Skeletal muscle satellite cell (primary cell): ENCODE results near the gene DDAH1.

Source experiments
- H3K27me3 ChIP-seq: 2 replicates; pipeline ENCODE4 v1.7.0; 2013; ENCODE audit warnings: low read length; ENCODE audit not compliant: control insufficient read depth, insufficient read depth
- H3K36me3 ChIP-seq: 2 replicates; pipeline ENCODE4 v1.7.0; 2013; ENCODE audit warnings: mild to moderate bottlenecking, control low read depth, low read length; ENCODE audit not compliant: insufficient read depth
- H3K4me1 ChIP-seq: 2 replicates; pipeline ENCODE4 v1.7.0; 2013; ENCODE audit warnings: low read length; ENCODE audit not compliant: control insufficient read depth, insufficient read depth
- H3K4me2 ChIP-seq: 2 replicates; pipeline ENCODE4 v1.7.0; 2013; ENCODE audit warnings: mild to moderate bottlenecking, low read length
- H3K4me3 ChIP-seq: 2 replicates; pipeline ENCODE4 v1.7.0; 2013; ENCODE audit warnings: low read length
- H3K9ac ChIP-seq: 2 replicates; pipeline ENCODE4 v1.7.0; 2013; ENCODE audit warnings: mild to moderate bottlenecking, low read depth, low read length, moderate library complexity
- H3K9me3 ChIP-seq: replicated peaks from 2 replicates; pipeline ENCODE4 v1.7.0; 2013; ENCODE audit warnings: mild to moderate bottlenecking, control low read depth, low read length

DDAH1 gene

DNA sequence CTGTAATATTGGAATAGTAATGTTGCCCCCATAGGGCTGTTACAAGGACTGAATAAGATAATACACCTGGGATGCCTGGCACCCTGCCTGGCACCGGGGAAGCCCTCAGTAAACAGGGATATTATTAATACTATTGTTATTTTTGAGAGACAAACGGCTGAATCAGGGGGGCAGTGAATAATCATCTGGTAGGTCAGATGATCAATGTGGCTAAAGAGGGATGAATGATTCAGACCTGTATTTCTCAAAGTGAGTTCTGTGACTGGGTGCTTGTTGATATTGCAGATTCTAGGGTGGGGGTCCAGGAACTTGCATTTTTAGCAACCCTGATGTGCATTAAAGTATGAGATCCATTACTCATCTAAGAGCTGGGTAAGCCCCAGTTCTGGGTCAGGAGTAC lies 142.3 kb downstream of the DDAH1 start:
- no peaks in the 10 kb centered on the region for H3K9me3 ChIP-seq
- H3K27me3 ChIP-seq, result no peaks in the 10 kb centered on the region
- H3K4me2 ChIP-seq, result no peak overlapping the region
- peaks cover 33% of the 10 kb centered on the region for H3K36me3 ChIP-seq
- H3K9ac ChIP-seq, result peak overlapping the region; percentile 60
- no peak overlapping the region for H3K4me3 ChIP-seq
- peaks cover 69% of the 10 kb centered on the region for H3K4me1 ChIP-seq

- peak overlapping the region; percentile 81 for H3K9ac ChIP-seq
- no peaks in the 10 kb centered on the region for H3K9me3 ChIP-seq
- no peak overlapping the region for H3K4me3 ChIP-seq
- no peak overlapping the region for H3K4me2 ChIP-seq
- H3K4me1 ChIP-seq, result peaks cover 66% of the 10 kb centered on the region
- H3K36me3 ChIP-seq, result peaks cover 44% of the 10 kb centered on the region
- H3K27me3 ChIP-seq, result no peaks in the 10 kb centered on the region
Measured at GRCh38 chr1:85321237-85321964, 143.6 kb downstream of the DDAH1 start.

- Histone ChIP-seq H3K36me3 (peaks cover 45% of the 10 kb centered on the region), H3K27me3 (no peaks in the 10 kb centered on the region), H3K9ac (peak overlapping the region; percentile 81), H3K4me3 (no peak overlapping the region), H3K9me3 (no peaks in the 10 kb centered on the region), H3K4me1 (peaks cover 62% of the 10 kb centered on the region), H3K4me2 (peak overlapping the region; percentile 54)
Measured at GRCh38 chr1:85320371-85321131, 144.4 kb downstream of the DDAH1 start.

- H3K4me3 ChIP-seq, result no peak overlapping the region
- H3K4me2 ChIP-seq, result peak overlapping the region; percentile 18
- H3K27me3 ChIP-seq, result no peaks in the 10 kb centered on the region
- peaks cover 68% of the 10 kb centered on the region for H3K4me1 ChIP-seq
- peaks cover 45% of the 10 kb centered on the region for H3K36me3 ChIP-seq
- peak overlapping the region; percentile 52 for H3K9ac ChIP-seq
- no peaks in the 10 kb centered on the region for H3K9me3 ChIP-seq
Measured at GRCh38 chr1:85319931-85320330, 145.0 kb downstream of the DDAH1 start.

DNA sequence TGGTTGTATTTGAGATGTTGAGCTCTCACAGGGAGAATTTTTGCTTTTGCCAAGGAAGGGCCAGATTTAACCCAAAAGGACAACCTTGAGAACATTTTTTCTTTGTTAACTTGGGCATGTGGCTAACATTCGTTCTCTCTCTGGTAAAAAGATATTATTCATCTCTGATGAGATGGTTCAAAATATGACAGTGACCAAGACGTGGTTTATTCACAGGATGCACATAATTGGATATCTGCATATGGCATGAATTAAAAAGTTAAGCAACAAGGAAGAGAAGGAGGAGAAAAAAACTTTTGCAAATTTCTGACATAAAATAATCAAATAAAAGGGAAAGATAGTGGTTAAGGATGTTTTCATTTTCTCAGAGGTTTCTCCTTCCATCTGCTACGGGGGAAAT lies 145.5 kb downstream of the DDAH1 start:
- peak overlapping the region; percentile 52 for H3K9ac ChIP-seq
- peaks cover 73% of the 10 kb centered on the region for H3K4me1 ChIP-seq
- no peak overlapping the region for H3K4me3 ChIP-seq
- no peaks in the 10 kb centered on the region for H3K27me3 ChIP-seq
- no peaks in the 10 kb centered on the region for H3K9me3 ChIP-seq
- no peak overlapping the region for H3K4me2 ChIP-seq
- peaks cover 43% of the 10 kb centered on the region for H3K36me3 ChIP-seq

DNA sequence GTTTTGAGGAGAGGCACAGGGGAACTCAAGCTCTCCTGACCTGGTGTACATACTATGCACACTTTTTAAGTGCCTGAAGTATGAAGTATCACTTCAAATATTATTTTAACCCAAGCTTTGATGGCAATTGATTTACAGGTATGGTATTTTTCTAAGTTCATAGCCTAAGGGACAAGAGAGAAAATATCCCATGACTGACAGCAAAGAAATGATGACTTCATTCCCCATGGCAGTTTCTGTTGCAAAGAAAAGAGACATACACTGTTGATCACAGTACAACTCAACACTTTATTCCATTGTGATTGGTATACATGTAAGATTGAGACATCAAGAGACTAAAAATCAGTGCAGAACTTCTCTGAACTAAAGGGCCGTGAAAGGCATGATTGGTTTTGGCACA lies 146.7 kb downstream of the DDAH1 start:
- Histone ChIP-seq H3K4me1 (peaks cover 81% of the 10 kb centered on the region), H3K4me3 (no peak overlapping the region), H3K4me2 (no peak overlapping the region), H3K9ac (no peak overlapping the region), H3K9me3 (no peaks in the 10 kb centered on the region), H3K36me3 (peaks cover 35% of the 10 kb centered on the region), H3K27me3 (no peaks in the 10 kb centered on the region)

GRCh38 chr1:85317560-85317959 lies 147.4 kb downstream of the DDAH1 start:
- no peaks in the 10 kb centered on the region for H3K27me3 ChIP-seq
- no peak overlapping the region for H3K4me3 ChIP-seq

DNA sequence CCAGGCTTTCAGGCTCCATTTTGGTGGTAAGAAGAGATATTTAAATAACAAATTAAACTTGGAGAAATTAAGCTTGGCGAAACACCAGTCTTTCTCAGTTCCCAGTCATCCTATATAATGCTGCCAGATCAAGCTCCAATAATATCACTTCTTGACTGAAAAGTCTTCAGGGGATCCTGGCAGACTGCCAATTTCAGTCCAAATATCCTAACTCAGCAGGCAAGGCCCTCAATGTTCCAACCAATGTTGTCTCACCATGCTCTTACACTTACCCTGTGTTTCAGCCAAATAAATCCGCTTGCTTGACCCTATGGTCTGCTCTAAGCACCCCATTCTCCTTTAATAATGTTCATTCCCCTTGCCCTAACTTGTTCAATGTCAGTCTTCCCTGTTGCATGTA lies 148.6 kb downstream of the DDAH1 start:
- Histone ChIP-seq H3K4me3 (no peak overlapping the region), H3K36me3 (peaks cover 30% of the 10 kb centered on the region), H3K4me1 (peaks cover 74% of the 10 kb centered on the region), H3K27me3 (no peaks in the 10 kb centered on the region), H3K9me3 (no peaks in the 10 kb centered on the region), H3K9ac (no peak overlapping the region), H3K4me2 (no peak overlapping the region)

More at GRCh38 chr1:85317560-85317959, 147.4 kb downstream of the DDAH1 start:
- H3K4me2 ChIP-seq, result no peak overlapping the region
- peaks cover 78% of the 10 kb centered on the region for H3K4me1 ChIP-seq
- no peaks in the 10 kb centered on the region for H3K9me3 ChIP-seq
- peaks cover 34% of the 10 kb centered on the region for H3K36me3 ChIP-seq
- no peak overlapping the region for H3K9ac ChIP-seq

DNA sequence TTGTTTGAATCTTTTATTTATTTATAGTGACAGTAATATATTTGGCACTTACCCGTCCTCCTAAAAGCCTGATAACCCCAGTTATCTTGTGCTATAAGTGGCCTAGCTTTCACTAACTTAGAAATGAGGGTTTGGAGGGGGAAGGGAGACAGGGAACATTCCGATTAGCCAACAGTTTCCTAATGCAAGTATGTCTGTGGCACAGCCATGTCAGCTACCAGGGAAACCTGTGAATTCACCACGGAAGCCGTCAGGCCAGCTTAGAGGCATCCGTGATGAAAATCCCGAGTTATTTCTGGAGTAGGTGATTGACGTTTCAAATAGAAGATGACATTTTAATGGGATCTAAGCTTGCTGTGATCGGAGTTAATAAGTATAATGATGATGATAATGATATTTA lies 149.2 kb downstream of the DDAH1 start:
- Histone ChIP-seq H3K36me3 (peaks cover 30% of the 10 kb centered on the region), H3K4me2 (no peak overlapping the region), H3K4me3 (no peak overlapping the region), H3K4me1 (peaks cover 68% of the 10 kb centered on the region), H3K9ac (peak overlapping the region; percentile 79), H3K27me3 (no peaks in the 10 kb centered on the region), H3K9me3 (no peaks in the 10 kb centered on the region)

DNA sequence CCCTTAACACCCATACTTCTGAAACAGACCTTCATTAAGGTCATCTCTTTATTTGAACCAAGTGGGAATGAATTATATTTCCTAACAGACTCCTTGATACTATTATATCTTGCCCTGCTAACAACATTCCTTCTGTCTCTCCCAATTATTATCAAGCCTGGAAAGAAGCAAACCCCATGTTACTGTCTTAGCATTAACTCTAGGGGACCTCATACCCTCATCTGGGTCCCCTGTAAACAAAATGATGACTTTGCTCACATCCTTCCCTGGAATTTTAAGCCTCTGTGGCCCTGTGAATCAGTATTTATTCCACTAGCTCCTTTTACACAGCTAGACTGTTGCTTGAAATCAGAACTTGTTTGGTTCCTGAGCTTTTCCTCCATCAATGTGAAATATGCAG lies 150.2 kb downstream of the DDAH1 start:
- peaks cover 58% of the 10 kb centered on the region for H3K4me1 ChIP-seq
- H3K36me3 ChIP-seq, result peaks cover 26% of the 10 kb centered on the region

DNA sequence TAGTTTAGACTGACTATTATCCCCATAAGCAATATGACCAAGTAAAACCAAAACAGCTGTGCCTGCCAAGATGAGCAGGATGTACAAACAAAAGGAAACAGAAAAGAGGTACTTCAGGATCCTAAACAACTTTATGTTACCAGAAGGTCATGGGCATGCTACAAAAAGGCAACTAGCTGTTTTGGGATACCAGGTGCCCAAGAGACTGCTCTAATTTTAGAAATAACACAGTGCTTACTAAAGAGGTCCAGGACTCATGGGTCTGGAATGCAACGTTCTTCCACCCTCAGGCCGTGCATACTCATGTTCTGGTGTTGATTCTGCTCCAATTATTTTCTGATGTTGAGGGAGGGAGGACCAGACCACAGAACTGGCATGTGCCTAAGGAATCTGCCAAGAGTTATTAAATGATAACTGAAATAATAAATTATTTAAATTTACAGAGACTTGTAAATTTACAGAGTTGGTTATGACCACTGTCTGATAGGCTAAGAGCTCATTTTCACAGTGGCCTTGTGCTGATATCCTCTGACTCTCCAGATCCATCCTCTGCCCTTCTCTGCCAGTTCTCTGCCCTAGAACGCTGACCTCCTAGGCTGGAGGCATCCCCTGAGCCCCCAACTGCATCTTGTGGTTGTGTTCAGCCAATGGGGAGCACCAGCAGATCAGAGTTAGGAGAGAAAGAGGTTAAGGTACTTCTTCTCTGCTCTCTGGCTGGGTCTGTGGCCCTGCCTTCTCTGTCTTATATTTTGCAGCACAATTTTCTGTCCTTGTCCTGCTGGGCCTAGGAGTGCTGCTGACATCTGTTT lies 150.9 kb downstream of the DDAH1 start:
- Histone ChIP-seq H3K9me3 (no peaks in the 10 kb centered on the region), H3K36me3 (peaks cover 23% of the 10 kb centered on the region), H3K4me1 (peaks cover 51% of the 10 kb centered on the region), H3K9ac (peak overlapping the region; percentile 79), H3K4me2 (peak overlapping the region; percentile 14), H3K4me3 (peak overlapping the region; percentile 0), H3K27me3 (no peaks in the 10 kb centered on the region)

More for the DNA sequence above, 150.2 kb downstream of the DDAH1 start:
- Histone ChIP-seq H3K9ac (peak overlapping the region; percentile 79), H3K4me2 (peak overlapping the region; percentile 7), H3K27me3 (no peaks in the 10 kb centered on the region), H3K9me3 (no peaks in the 10 kb centered on the region), H3K4me3 (no peak overlapping the region)
